Activated CD8-positive, alpha-beta T cell treated with anti-CD3 and anti-CD28 coated beads for 36 hours (primary cell): Measurements from ENCODE around the gene PLD4. TPM values are rescaled to one million over a fixed set of nuclear protein-coding genes. Genes with fewer than 3 reads are reported as not detected.

Experiments
- ATAC-seq: fragments of 200-7000 bp; cut with Tn5 transposase; one replicate; pipeline ENCODE4 v1.10.0; 2021; ENCODE audit warnings: mild to moderate bottlenecking, moderate library complexity
- CTCF ChIA-PET: fragments of 350-600 bp; sonication (Branson Sonifier 250); formaldehyde crosslinking; loops from one replicate; lab custom pipeline; 2021; ENCODE audit warnings: antibody characterized with exemption; lab: Charles Lee
- POLR2A ChIA-PET: fragments of 350-600 bp; sonication (Branson Sonifier 250); formaldehyde crosslinking; loops from one replicate; lab custom pipeline; 2021; ENCODE audit warnings: antibody characterized with exemption; lab: Charles Lee
- DNase-seq: peaks from one replicate; pipeline ENCODE4 v3.0.0-alpha.2; 2020
- H3K27ac Mint-ChIP-seq: one replicate; pipeline ENCODE4 v1.8.0; 2021; ENCODE audit warnings: mild to moderate bottlenecking, mixed read lengths
- H3K27me3 Mint-ChIP-seq: one replicate; pipeline ENCODE4 v1.8.0; 2021; ENCODE audit warnings: mixed read lengths
- H3K36me3 Mint-ChIP-seq: one replicate; pipeline ENCODE4 v1.8.0; 2021; ENCODE audit warnings: low read depth, mixed read lengths
- H3K4me1 Mint-ChIP-seq: one replicate; pipeline ENCODE4 v1.8.0; 2021; ENCODE audit warnings: low read depth, mixed read lengths
- H3K4me3 Mint-ChIP-seq: one replicate; pipeline ENCODE4 v1.8.0; 2021; ENCODE audit warnings: mild to moderate bottlenecking, moderate library complexity, mixed read lengths
- H3K9me3 Mint-ChIP-seq: one replicate; pipeline ENCODE4 v1.8.0; 2021; ENCODE audit warnings: mixed read lengths
- CTCF ChIP-seq: fragments of 200-600 bp; IDR thresholded peaks from one replicate; pipeline ENCODE4 v1.8.0; 2022; ENCODE audit warnings: antibody characterized with exemption, mild to moderate bottlenecking
- intact Hi-C: fragments of 100-400 bp; cut with micrococcal nuclease; formaldehyde crosslinking; loops from one replicate; pipeline ENCODE4 v1.10.0; 2022
- total RNA-seq, 2 experiments: library from RNA; stranded (reverse); gene quantifications; one replicate each; pipeline ENCODE4 v1.2.3, GENCODE V29; 2021

The PLD4 gene
- total RNA-seq, 2 experiments from 2014 or later: not detected

DNA sequence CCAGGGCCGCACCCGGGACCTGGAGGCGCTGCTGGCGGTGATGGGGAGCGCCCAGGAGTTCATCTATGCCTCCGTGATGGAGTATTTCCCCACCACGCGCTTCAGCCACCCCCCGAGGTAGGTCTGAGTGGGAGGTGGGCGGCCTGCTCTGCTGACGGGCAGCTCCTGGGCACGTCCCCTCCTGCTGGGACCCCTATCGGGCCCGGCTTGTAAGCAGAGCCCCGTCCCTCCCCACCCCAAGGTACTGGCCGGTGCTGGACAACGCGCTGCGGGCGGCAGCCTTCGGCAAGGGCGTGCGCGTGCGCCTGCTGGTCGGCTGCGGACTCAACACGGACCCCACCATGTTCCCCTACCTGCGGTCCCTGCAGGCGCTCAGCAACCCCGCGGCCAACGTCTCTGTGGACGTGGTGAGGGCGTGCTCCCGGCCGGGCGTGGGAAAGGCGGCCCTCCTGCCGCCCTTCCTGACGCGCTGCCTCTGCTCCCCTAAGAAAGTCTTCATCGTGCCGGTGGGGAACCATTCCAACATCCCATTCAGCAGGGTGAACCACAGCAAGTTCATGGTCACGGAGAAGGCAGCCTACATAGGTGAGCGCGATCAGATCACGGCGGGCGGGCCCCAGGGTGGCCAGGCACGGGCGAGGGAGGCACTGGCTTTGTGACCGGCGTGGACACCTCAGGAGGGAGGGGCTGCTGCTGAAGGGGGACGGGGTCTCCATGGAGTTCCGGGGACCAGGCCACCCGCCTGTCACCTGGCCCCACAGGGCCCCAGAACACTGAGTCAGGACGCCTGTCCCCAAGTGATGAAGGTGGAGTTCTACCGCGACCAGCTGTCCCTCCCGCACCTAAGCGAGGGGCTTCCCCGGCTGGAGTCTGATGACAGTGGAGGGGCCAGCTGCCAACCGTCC is 7.3 kb downstream of the PLD4 start:
- no peak for TF ChIP-seq CTCF
- ChIA-PET POLR2A (no interaction called here), CTCF (no interaction called here)
- no peak overlapping the region for H3K4me3 Mint-ChIP-seq
- peaks cover 11% of the 10 kb centered on the region for H3K27me3 Mint-ChIP-seq
- DNase-seq (no peak), ATAC-seq (no peak)
- H3K4me1 Mint-ChIP-seq: no peaks in the 10 kb centered on the region
- no peak overlapping the region for H3K27ac Mint-ChIP-seq
- no peaks in the 10 kb centered on the region for H3K9me3 Mint-ChIP-seq
- intact Hi-C loops: no loop called here
- no peaks in the 10 kb centered on the region for H3K36me3 Mint-ChIP-seq

DNA sequence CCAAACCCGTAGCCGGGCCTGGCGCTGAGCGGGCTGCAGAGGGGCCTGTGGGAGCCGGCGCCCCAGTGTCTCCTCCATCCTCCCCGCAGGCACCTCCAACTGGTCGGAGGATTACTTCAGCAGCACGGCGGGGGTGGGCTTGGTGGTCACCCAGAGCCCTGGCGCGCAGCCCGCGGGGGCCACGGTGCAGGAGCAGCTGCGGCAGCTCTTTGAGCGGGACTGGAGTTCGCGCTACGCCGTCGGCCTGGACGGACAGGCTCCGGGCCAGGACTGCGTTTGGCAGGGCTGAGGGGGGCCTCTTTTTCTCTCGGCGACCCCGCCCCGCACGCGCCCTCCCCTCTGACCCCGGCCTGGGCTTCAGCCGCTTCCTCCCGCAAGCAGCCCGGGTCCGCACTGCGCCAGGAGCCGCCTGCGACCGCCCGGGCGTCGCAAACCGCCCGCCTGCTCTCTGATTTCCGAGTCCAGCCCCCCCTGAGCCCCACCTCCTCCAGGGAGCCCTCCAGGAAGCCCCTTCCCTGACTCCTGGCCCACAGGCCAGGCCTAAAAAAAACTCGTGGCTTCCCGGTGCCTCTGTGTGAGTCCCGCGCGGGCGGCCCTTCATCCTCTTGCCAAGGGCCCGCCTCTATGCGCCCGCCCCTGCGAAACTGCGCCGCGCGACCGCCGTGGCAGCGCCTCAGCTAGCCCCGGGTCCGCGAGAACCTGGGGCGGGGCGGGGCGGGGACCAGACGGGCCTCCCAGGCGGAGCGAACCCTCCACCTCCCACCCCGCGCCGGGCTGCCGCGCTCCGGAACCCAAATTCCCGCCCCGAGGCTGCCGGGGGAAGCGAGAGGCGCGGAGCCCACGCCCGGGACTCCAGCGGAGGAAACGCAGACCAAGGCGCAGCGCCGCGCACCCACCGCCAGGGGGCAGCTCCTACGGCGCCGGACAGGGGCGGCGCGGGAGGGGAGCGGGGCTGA is 8.3 kb downstream of the PLD4 start:
- ATAC-seq: peak; percentile 97
- POLR2A ChIA-PET: no interaction called here
- Mint-ChIP-seq H3K9me3 (no peaks in the 10 kb centered on the region), H3K4me3 (peak overlapping the region; percentile 48), H3K27ac (no peak overlapping the region), H3K4me1 (no peaks in the 10 kb centered on the region), H3K36me3 (no peaks in the 10 kb centered on the region), H3K27me3 (peaks cover 11% of the 10 kb centered on the region)
- DNase-seq: peak; percentile 85
- intact Hi-C loops: no loop called here
- CTCF ChIA-PET: interaction anchor here (1.2 kb wide), 2 partner anchors 31 to 113 kb away, joined by 3 to 4 read pairs; no protein-coding TSS in a partner anchor
- peak; percentile 71 for TF ChIP-seq CTCF

- H3K27ac Mint-ChIP-seq: no peak overlapping the region
- H3K4me1 Mint-ChIP-seq: no peaks in the 10 kb centered on the region
- H3K4me3 Mint-ChIP-seq: peak overlapping the region; percentile 20
- CTCF ChIA-PET: interaction anchor here (0.9 to 1.2 kb wide), 4 partner anchors 30 to 112 kb away, joined by 3 to 4 read pairs (median 3); no protein-coding TSS in a partner anchor
- no peak for TF ChIP-seq CTCF
- H3K36me3 Mint-ChIP-seq: no peaks in the 10 kb centered on the region
- ATAC-seq (no peak), DNase-seq (no peak)
- peaks cover 11% of the 10 kb centered on the region for H3K27me3 Mint-ChIP-seq
- intact Hi-C loops: no loop called here
- no peaks in the 10 kb centered on the region for H3K9me3 Mint-ChIP-seq
- POLR2A ChIA-PET: interaction anchor here (0.6 kb wide), 1 partner anchor 12 kb away, joined by 3 read pairs; no protein-coding TSS in a partner anchor
Measured at GRCh38 chr14:104933746-104934733, 9.4 kb downstream of the PLD4 start.

- intact Hi-C loops: no loop called here
- H3K27me3 Mint-ChIP-seq: peaks cover 11% of the 10 kb centered on the region
- H3K36me3 Mint-ChIP-seq: no peaks in the 10 kb centered on the region
- ChIA-PET CTCF (interaction anchor here (0.9 to 1.2 kb wide), 3 partner anchors 91 to 111 kb away, joined by 3 to 4 read pairs (median 3); no protein-coding TSS in a partner anchor), POLR2A (no interaction called here)
- no peaks in the 10 kb centered on the region for H3K9me3 Mint-ChIP-seq
- H3K4me1 Mint-ChIP-seq: no peaks in the 10 kb centered on the region
- H3K27ac Mint-ChIP-seq: no peak overlapping the region
- ATAC-seq (no peak), DNase-seq (no peak)
- H3K4me3 Mint-ChIP-seq: peak overlapping the region; percentile 20
- no peak for TF ChIP-seq CTCF
Measured at GRCh38 chr14:104935026-104935650, 10.5 kb downstream of the PLD4 start.
